RWPE1 (cell line): ENCODE results near the gene MTG2.

Source experiments
- CTCF ChIA-PET: fragments of 350-600 bp; sonication (Branson Sonifier 250); formaldehyde crosslinking; extraction: SDS; loops from one replicate; lab custom pipeline; 2021; lab: Yijun Ruan, JAX
- POLR2A ChIA-PET: fragments of 400-600 bp; formaldehyde crosslinking; extraction: SDS; loops from one replicate; lab custom pipeline; 2020; ENCODE audit warnings: antibody characterized with exemption; ENCODE audit not compliant: low non-redundant PET; lab: Yijun Ruan, JAX
- DNase-seq: peaks from one replicate; pipeline ENCODE4 v3.0.0; 2012; ENCODE audit warnings: low spot score
- H3K27ac ChIP-seq: fragments of 450-650 bp; 2 replicates; pipeline ENCODE4 v1.5.1; 2017
- TF ChIP-seq, protein P1 (sequence below): fragments of 450-650 bp; conservative IDR thresholded peaks from 2 replicates; pipeline ENCODE4 v1.5.1; 2017; ENCODE audit warnings: low read depth, mild to moderate bottlenecking

The MTG2 gene

GRCh38 chr20:62244644-62245108, 61.8 kb downstream of the MTG2 start:
- DNase-seq = no peak
- H3K27ac ChIP-seq = 0 out of 2 replicates have a peak overlapping the region, but pooled peaks have one; percentile 4
- TF ChIP-seq, protein P1, sequence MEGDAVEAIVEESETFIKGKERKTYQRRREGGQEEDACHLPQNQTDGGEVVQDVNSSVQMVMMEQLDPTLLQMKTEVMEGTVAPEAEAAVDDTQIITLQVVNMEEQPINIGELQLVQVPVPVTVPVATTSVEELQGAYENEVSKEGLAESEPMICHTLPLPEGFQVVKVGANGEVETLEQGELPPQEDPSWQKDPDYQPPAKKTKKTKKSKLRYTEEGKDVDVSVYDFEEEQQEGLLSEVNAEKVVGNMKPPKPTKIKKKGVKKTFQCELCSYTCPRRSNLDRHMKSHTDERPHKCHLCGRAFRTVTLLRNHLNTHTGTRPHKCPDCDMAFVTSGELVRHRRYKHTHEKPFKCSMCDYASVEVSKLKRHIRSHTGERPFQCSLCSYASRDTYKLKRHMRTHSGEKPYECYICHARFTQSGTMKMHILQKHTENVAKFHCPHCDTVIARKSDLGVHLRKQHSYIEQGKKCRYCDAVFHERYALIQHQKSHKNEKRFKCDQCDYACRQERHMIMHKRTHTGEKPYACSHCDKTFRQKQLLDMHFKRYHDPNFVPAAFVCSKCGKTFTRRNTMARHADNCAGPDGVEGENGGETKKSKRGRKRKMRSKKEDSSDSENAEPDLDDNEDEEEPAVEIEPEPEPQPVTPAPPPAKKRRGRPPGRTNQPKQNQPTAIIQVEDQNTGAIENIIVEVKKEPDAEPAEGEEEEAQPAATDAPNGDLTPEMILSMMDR = no peak
- ChIA-PET POLR2A (interaction anchor here (0.6 kb wide), 1 partner anchor 24 kb away, joined by 4 read pairs; no protein-coding TSS in a partner anchor), CTCF (interaction anchor here (0.6 to 0.7 kb wide), 2 partner anchors 10 to 13 kb away, joined by 3 read pairs; no protein-coding TSS in a partner anchor)

DNA sequence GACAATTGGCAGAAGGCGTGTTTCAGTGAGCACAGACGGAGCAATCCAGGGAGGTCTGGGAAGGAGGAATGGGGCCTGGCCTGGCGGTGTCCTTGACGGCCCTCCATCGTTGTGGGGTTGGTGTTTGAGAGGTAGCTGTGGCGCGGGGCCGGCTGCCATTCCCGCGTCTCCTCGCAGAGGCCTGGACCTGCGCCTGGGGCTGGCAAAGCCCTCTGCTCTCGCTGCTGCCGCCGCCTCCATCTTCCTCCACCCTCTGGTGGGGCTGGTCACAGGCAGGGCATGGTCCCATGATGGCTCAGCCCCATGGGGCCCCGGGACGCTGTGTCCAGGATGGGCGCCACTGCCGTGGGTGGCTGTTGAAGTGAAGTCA, 63.1 kb downstream of the MTG2 start:
- peak overlapping the region; percentile 4; the same call in 1 of the 2 replicates for H3K27ac ChIP-seq
- CTCF ChIA-PET = interaction anchor here (0.5 kb wide), 1 partner anchor 18 kb away, joined by 3 read pairs; no protein-coding TSS in a partner anchor
- DNase-seq = no peak
- POLR2A ChIA-PET = no interaction called here
- TF ChIP-seq, protein P1 = no peak

GRCh38 chr20:62246431-62246830, 63.6 kb downstream of the MTG2 start:
- CTCF ChIA-PET = interaction anchor here (0.6 kb wide), 1 partner anchor 51 kb away, joined by 4 read pairs; no protein-coding TSS in a partner anchor
- POLR2A ChIA-PET = no interaction called here
- H3K27ac ChIP-seq = peak overlapping the region; percentile 4
- DNase-seq = no peak
- TF ChIP-seq, protein P1 = no peak

DNA sequence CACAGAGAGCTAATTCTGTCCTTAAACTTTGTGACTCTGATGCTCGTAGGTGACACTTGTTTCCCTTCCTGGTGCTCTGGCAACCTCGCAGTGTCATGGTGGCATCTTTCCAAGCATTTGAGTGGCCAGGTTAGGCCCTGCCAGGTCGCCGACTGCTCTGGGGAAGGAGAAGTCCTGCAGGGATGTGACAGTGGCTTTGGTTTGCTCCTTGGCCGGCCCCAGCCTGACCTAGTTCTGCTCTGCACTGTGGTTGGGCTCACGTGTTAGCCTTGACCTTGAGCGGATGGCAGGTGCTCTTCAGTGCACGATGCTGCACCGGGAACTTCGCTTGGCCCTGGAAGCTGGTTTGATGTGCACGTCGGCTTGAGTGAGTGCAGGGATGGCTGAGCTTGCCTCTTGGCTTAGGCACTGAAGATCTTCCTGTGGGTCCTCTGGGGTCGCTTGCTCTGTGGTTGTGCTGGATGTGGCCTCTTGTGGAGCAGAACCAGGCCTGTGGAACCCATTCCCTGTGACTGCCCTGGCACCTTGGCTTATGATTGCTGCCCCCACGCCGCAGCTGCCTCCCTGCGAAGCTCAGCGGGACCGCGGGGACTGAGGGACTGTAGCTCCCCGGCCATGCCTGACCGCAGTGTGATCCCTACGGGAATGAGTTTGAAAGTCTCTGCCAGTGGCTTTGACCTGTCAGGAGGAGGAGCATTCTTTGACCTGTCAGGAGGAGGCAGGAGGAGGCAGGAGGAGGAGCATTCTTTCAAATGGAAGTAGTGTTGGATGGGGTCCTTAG, 64.2 kb downstream of the MTG2 start:
- TF ChIP-seq, protein P1 = no peak
- ChIA-PET CTCF (interaction anchor here (0.6 kb wide), 1 partner anchor 50 kb away, joined by 4 read pairs; no protein-coding TSS in a partner anchor), POLR2A (no interaction called here)
- DNase-seq = no peak
- H3K27ac ChIP-seq = peak overlapping the region; percentile 4

- no peak overlapping the region for H3K27ac ChIP-seq
- no peak for DNase-seq
- CTCF ChIA-PET = no interaction called here
- POLR2A ChIA-PET = no interaction called here
- TF ChIP-seq, protein P1 = no peak
These were observed 66.2 kb downstream of the MTG2 start for GRCh38 chr20:62248890-62249560.

DNA sequence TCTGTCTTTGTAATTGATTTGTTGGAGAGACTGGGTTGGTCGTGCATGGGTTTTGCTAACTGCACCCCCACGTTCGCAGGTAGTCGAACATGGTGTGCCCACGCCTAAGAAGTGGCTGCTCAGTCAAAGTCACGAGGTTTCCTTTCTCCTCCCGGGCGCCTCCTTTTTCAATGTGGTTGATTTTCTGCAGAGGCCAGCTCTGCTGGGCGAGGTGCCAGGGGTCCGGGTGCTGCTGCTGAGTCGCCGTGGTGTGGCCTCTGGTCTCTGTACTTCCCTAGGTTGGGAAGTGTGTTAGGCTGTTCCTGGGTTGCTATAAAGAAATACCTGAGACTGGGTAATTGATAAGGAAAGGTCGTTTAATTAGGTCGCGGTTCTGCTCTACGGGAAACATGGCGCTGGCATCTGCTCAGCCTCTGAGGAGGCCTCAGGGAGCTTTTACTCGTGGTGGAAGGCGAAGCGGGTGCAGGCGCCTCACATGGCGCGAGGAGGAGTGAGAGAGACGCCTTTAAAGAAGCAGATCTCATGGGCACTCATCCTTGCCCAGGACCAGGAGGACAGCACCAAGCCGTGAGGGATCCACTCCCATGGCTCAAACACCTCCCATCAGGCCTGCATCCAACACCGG, 69.6 kb downstream of the MTG2 start:
- peak; percentile 59 for DNase-seq
- POLR2A ChIA-PET = no interaction called here
- CTCF ChIA-PET = interaction anchor here (0.6 kb wide), 1 partner anchor 33 kb away, joined by 3 read pairs; no protein-coding TSS in a partner anchor
- TF ChIP-seq, protein P1 = no peak
- H3K27ac ChIP-seq = peak overlapping the region; percentile 2
